Loucy (cell line): ENCODE results near the gene EEF1AKMT2.

Experiments
- CTCF ChIP-seq: fragments of 200-600 bp; sonication (generic); conservative IDR thresholded peaks from 2 replicates; pipeline ENCODE4 v1.5.1; 2014; ENCODE audit warnings: mild to moderate bottlenecking, antibody characterized with exemption, low read length
- EZH2phosphoT487 ChIP-seq: fragments of 200-600 bp; IDR thresholded peaks from 2 replicates; pipeline ENCODE4 v1.6.1; 2018; ENCODE audit warnings: antibody characterized with exemption, mild to moderate bottlenecking, moderate library complexity, borderline replicate concordance

DNA sequence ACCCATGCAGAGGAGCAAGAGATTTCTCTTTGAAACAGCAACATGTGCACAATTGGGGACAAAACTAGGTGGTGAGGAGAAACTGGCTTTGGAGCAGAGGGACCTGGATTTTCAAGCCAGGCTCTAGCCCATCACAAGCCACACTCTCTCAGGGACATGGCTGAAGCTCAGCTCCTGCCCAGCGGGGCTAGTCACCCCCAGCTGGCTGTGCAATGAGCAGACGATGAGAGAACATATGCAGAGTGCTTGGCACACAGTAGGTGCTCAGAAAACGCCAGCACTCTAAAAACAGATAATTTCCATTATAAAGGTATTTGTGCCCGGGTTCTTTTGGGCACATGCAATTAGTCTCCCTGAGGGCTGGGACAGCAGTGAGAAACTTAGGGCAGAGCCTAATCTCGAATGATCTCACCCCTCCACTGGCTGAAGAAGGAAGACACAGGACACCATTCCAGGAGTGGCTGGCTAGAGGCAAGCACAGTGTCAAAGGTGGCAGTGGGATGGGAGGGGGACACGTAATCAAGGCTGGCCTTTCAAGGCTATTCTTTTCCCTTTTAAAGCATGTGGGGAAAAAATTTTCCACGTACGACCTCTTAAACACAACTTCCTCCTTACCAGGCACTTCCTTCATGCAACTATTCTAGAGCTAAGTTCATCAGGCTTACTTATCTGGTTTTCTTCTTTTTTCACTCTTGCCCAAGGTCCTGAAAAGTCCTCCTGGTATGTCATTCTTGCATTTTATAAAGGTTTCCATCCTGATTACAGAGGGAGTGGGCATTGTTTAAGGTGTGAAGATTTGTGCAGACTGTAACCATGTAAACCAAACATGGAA lies 62.6 kb downstream of the EEF1AKMT2 start:
- TF ChIP-seq CTCF (no peak), EZH2phosphoT487 (no peak)
